Frontal cortex (tissue), 4 donors: Measurements from ENCODE around the gene TMEM198. TPM values are rescaled to one million over a fixed set of nuclear protein-coding genes. Genes with fewer than 3 reads are reported as not detected.
A peak's percentile ranks its signal among the peaks of the same experiment; 100 is the strongest.

Source experiments
- DNase-seq, 2 donors: peaks; one replicate each; pipeline ENCODE4 v3.0.0; 2012; ENCODE audit warnings: low spot score in 2 of 2
- FAIRE-seq: peaks from 2 replicates; lab custom pipeline; 2012; peaks lifted over from hg19 to GRCh38; lab: Jason Lieb, UNC
- total RNA-seq: library from RNA; depleted of rRNA; stranded (reverse); fragments of >200 nt; gene quantifications from one replicate; pipeline ENCODE4 v1.2.3, GENCODE V29; 2014
- donor health status: control.
- donor health status: control.
- donor health status: control.

TMEM198 gene, protein sequence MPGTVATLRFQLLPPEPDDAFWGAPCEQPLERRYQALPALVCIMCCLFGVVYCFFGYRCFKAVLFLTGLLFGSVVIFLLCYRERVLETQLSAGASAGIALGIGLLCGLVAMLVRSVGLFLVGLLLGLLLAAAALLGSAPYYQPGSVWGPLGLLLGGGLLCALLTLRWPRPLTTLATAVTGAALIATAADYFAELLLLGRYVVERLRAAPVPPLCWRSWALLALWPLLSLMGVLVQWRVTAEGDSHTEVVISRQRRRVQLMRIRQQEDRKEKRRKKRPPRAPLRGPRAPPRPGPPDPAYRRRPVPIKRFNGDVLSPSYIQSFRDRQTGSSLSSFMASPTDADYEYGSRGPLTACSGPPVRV
- 14.7 TPM for total RNA-seq

- peak; percentile 100 for DNase-seq
Observed at GRCh38 chr2:219543596-219544358, at the start of gene TMEM198, which contains the start of gene CHPF. Gene TMEM198, plus strand, starts transcription at chr2:219544028. Its CDS starts 700 bp downstream, at chr2:219544728. Gene CHPF, minus strand, starts transcription at chr2:219543809. Its CDS starts 271 bp downstream, at chr2:219543538.

GRCh38 chr2:219494952-219495530 is 48.8 kb upstream of the TMEM198 start:
- FAIRE-seq (no peak), DNase-seq (no peak)

More at GRCh38 chr2:219543596-219544358, at the start of gene TMEM198, which contains the start of gene CHPF:
- peak; percentile 96 for FAIRE-seq

- FAIRE-seq (no peak), DNase-seq (peak; percentile 78 to 85)
Observed at GRCh38 chr2:219495531-219496122, 48.2 kb upstream of the TMEM198 start.

DNA sequence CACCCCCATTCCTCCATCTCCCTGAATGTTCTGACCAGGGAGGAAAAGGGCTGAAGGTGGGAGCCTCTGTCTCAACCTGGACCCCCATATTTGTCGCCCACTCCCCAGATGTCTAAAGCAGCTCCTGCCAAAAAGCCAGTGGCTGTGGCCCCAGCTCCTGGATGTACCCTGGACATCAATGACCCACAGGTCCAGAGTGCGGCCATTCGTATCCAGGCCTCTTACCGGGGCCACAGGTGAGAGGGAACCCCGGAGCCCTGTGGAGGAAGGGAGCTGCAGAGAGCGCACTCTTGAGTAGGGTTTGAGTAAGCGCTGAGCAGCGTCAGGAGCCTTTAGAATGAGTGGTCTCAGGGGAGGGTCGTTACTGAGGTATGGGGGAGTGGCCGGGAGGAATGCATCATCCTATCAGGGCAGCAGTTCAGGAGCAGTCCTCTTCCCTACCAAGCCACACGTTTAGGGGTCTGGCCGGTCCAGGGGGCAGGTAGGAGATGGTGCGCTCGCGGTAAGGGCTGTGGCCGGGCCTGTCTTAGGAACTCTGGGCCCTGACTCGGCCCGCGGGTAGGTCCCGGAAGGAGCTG is 47.5 kb upstream of the TMEM198 start:
- DNase-seq (no peak), FAIRE-seq (no peak)

DNA sequence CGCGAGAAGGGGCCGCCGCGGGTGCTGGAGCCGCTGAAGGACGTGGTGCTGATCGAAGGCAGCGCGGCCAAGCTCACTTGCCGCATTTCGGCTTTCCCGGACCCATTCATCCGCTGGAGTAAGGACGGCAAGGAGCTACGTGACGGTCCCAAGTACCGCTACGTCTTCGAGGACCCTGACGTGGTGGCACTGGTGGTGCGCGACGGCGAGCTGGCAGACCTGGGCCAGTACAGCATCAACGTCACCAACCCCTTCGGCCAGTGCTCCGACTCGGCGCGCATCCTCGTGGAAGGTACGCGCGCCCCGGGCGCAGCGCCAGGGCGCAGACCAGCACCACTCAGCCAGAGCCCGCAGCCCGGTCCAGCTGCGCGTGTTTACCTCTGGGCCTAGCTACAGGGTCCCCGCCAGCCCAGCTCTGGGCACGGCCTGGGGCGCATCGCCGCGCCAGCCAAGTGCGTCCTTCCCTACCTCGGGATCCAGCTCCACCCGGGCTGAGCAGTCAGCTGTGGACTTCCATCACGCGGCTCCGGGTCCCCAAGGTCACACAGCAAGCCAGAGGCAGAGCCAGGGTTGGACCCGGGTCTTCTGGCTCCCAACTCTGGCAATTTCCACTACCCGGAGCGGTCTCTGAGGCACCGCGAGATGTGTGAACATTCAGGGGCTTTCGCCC is 46.9 kb upstream of the TMEM198 start:
- no peak for FAIRE-seq
- no peak for DNase-seq

- no peak for FAIRE-seq
- DNase-seq = peak; percentile 77 to 82
Observed at GRCh38 chr2:219497495-219498279, 46.1 kb upstream of the TMEM198 start.

DNA sequence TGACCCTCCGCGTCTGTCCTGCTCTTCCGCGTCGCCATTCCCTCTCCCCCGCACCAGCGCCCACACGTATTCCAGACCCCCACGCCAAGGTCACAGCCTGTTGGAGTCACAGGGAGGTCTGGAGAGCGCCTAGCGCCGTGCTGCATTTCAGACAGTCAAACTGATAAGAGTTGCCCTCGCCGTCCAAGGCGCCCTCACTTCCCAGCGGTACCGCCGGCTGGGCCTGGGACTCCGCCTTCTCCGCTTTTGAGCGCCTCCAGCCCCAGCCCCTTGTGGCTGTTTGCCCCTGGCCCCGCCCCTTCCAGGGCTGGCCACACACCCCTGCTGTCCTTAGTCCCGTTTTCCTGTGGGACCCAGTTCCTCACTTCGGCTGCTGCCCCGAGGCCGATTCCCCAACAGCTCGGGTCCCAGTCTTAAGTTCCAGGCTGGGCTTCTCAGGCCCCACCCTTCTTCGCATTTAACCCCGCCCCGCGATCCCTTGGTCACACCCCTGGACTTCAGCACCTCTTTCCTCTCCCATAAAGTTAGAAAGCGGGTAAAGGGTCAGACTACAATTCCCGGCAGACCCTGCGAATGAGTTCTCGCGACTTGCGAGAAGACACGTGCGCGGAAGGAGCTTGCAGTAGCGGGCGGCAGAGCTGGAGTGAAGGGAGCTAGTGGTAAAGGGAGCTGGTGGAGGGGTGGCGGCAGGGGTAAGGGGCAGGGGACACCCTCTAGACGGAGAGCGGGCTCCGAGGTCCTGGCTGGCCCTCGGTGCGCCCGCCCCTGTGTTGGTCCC is 45.4 kb upstream of the TMEM198 start, which contains the start of gene GMPPA:
Gene GMPPA, plus strand, starts transcription at position 612 of the 778 bp plus-strand sequence. CDS start 1,085 bp downstream, outside the sequence.
- no peak for FAIRE-seq

GRCh38 chr2:219499058-219499307 is 44.8 kb upstream of the TMEM198 start:
- no peak for DNase-seq
- FAIRE-seq = no peak

More for the DNA sequence above, 45.4 kb upstream of the TMEM198 start, which contains the start of gene GMPPA:
- peak; percentile 92 to 97 for DNase-seq

DNA sequence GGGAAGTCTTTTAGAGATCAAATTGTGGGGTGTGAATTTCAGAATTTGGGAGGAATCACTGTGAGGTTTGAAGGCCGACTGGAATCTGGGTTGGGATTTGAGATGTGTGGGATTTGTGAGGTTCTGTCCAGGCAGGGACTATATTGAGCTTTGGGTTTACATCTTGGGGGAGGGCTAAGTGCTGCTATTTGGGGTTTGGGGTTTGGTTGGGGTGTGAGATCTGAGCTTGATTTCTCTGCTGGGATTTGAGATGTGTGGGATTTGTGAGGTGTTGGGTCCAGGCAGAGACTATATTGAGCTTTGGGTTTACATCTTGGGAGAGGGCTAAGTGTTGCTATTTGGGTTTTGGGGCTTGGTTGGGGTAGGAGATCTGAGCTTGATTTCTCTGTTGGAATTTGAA is 44.3 kb upstream of the TMEM198 start:
- FAIRE-seq = no peak

DNA sequence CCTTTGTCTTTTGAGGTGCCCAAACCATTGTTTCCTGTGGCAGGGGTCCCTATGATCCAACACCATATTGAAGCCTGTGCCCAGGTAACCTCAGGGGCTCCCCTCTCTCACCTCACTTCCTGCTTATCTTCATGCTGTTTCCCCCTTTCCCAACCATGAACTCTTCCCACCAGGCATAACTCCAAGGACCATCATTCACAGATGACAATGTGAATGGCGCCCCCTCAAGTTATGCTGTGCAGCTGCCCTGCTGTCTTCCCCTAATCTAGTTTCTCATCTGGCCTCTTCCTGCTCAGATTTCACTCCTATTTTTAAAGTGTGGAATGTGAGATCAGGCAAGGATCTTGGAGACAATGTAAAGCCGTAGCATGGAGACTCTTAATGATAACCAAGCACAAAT is 43.7 kb upstream of the TMEM198 start:
- DNase-seq = no peak
- FAIRE-seq = no peak

More for the DNA sequence above, 44.3 kb upstream of the TMEM198 start:
- no peak for DNase-seq

DNA sequence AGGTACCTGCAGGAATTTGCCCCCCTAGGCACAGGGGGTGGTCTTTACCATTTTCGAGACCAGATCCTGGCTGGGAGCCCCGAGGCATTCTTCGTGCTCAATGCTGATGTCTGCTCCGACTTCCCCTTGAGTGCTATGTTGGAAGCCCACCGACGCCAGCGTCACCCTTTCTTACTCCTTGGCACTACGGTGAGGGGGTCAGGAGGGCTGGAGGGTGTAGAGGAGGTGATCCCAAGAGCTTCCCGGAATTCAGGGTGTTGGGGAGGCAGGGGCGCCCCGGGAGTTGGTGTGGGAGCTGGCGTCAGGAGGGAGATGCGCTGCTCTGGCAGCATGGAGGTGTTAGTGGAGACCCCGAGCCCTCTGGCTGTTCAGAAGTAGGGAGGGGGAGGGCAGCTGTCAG is 42.0 kb upstream of the TMEM198 start:
- FAIRE-seq (no peak), DNase-seq (no peak)

- DNase-seq (no peak), FAIRE-seq (no peak)
Observed at GRCh38 chr2:219502618-219503017, 41.2 kb upstream of the TMEM198 start.

DNA sequence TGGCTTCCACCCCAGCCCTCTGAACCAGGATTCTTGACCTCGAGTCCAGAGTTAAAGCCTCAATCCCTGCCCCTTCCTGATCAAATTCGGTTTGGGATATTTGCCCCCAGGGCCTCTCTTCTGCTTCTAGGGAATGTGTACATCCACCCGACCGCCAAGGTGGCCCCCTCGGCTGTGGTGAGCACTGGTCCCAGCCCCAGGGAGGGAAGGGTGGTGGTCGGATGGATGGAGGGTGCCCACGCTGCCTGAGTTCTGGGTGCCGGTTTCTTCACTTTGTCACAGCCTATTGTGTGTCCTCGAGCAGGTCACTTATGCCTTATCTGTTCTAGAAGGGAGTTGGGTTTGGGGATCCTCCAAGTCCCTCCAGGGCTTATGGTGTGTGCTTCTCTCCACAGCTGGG is 38.2 kb upstream of the TMEM198 start:
- DNase-seq (no peak), FAIRE-seq (no peak)

GRCh38 chr2:219506153-219506801 is 37.6 kb upstream of the TMEM198 start:
- DNase-seq (no peak), FAIRE-seq (no peak)

GRCh38 chr2:219506802-219507526 is 36.9 kb upstream of the TMEM198 start:
- DNase-seq = no peak
- no peak for FAIRE-seq

GRCh38 chr2:219507581-219508443 is 36.0 kb upstream of the TMEM198 start:
- FAIRE-seq (no peak), DNase-seq (no peak)
